HG03432 (cell line): ENCODE measurements around the gene CCDC169.

Experiments used
- ATAC-seq: cut with Tn5 transposase; IDR thresholded peaks from one replicate; pipeline ENCODE4 v1.9.1; 2021; ENCODE audit warnings: mild to moderate bottlenecking, moderate library complexity; ENCODE audit not compliant: unreplicated experiment

CCDC169 gene

GRCh38 chr13:36244990-36245389 lies 52.6 kb downstream of the CCDC169 start:
- ATAC-seq, result no peak

GRCh38 chr13:36244073-36244472 lies 53.5 kb downstream of the CCDC169 start:
- no peak for ATAC-seq

DNA sequence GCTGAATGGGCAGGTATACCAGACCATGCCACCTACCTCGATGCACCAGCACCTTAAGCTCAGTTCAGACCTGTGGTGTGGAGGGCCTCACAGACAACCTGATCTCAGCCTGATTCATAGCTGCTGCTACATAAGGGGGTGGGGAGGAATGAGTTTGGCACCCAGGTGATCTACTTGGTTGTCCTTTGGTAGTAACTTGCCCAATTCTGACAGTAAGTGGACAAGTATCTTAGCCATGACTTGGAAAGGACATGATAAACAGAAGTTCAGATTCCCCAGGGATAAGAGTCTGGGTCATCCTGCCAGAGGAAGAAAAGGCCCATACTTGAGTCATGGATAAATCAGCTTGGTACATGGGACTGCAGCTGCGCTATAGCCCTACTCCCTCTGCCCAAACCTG lies 54.9 kb downstream of the CCDC169 start:
- no peak for ATAC-seq

DNA sequence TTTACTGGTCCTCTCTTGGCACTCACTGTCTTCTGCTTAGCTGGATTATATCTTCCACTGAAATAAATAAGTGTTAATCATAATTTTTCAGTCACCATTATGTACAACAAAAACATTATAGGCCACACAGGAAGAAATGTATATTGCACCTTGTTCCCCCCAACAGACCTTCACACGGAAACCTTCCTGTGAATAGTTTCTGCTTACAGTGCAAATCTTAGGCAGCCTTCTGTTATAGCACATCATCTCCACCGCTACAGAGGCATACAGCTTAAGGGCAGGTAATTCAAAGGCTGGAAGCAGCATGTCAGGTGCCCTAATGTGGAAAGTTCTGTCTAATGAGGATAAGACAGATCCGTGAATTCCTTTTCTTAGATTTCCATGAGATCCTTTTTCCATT lies 66.4 kb downstream of the CCDC169 start:
- ATAC-seq, result no peak

GRCh38 chr13:36224730-36225129 lies 72.9 kb downstream of the CCDC169 start:
- no peak for ATAC-seq

DNA sequence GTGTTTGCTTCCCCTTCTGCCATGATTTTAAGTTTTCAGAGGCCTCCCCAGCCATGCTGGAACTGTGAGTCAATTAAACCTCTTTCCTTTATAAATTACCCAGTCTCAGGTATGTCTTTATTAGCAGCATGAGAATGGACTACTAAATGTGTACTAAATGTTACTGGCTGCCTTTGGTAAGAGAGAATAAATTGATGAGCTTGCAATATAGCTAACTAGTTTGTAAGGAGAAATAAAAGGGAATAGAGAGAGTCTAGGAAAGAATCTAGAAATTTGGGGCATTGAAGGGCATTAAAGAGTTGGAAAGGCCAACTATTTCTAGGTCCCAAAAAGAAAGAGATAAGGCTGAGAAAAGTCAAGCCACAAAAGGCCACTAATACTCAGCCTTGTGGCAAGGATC lies 77.7 kb downstream of the CCDC169 start:
- ATAC-seq, result no peak

DNA sequence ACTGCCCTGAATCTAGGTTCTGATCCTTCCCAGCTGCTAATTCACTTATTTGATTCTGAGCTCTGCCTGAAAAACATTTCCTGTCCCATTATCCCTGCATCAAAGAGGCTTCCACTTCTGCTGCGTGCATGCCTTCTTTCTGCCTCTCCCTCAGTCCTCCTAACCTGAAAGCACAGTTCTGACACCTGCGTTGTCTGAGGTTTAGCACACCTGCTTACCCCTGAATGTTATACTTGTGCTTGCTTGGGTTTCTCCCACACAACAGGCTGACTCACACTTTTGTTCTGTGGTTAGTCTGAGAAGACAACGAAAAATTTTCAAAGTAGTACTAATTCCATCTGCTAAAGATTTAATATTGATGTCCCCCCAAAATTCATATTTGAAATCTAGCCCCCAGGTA lies 80.2 kb downstream of the CCDC169 start:
- ATAC-seq, result no peak

DNA sequence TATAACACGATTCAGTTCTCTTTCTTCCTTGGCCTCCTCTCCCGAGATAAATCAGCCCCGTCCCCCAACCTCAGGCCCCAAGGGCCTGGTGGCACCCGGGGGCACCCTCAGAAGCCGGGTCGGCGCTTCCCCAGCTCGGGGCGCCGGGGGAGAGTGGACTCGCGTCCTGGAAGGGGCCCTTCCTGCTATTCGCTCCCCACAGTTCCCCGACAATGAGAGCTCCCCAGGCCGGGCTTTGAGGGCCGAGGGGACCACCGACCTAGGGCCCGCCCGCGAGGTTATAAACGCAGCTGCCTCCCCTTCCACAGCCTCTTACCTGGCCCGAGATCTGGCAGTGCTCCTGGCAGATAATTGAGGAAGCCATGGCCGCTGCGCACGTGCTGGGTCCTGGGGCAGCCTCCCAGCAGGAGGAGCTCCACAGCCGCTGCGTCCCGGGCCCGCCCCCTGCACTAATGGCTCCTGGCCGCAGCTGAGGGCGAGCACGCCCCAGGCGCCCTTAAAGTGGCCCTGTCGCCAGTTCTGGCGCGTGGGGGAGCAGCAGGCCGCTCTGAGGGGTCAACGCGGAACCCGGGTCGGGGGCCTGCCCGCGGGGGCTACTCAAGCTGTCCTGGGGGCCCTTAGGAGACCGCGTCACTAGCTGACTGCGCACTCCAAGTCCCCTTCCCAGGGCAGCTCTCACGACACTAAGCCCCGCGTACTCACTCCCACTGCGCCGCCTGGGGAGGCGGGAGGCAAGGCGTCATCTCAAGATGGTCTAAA lies 83.3 kb downstream of the CCDC169 start, which contains the start of gene SOHLH2:
SOHLH2 (minus strand) TSS at position 394 of the 759 bp plus-strand sequence; CDS start at position 364, 30 bp downstream.
- no peak for ATAC-seq

GRCh38 chr13:36212789-36213188 lies 84.8 kb downstream of the CCDC169 start:
- no peak for ATAC-seq

- ATAC-seq, result no peak
Observed at GRCh38 chr13:36211567-36211966, 86.0 kb downstream of the CCDC169 start.

DNA sequence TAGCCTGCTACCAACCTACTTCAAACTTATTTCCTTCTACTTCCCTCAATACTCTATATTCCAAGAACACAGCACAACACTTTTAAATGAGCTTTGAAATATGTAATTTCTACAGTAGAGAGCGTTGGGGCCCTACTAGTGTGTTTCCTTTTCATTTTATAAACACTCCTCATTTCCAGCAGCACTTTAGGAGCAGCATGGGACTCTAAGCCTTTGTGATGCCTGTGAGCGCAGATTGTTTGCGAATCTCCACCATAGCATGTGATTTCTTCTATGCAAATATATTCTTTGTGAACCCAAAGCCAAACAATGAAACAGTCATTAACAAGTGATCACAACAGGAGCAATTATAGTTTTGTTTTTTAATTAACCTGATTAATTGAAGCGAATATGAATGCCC lies 86.9 kb downstream of the CCDC169 start:
- ATAC-seq, result no peak

DNA sequence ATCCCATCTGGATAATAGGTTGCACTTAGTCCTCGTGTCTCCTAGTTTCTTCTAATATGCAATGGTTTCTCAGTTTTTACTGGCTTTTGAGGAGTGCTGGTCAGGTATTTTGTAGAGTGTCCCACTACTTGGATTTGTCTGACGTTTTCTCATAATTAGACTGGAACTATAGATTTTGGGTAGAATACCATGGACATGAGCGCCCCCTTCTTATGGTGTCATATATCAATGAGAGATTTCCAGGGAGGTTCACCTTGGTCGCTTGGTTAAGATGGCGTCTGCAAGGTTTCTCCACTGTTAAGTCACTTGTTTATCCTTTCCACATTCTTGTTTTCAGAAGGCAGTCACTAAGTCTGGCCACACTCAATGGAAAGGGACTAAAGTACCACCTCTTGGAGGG lies 89.9 kb downstream of the CCDC169 start:
- no peak for ATAC-seq

- no peak for ATAC-seq
Observed at GRCh38 chr13:36193151-36193855, 104.3 kb downstream of the CCDC169 start.

DNA sequence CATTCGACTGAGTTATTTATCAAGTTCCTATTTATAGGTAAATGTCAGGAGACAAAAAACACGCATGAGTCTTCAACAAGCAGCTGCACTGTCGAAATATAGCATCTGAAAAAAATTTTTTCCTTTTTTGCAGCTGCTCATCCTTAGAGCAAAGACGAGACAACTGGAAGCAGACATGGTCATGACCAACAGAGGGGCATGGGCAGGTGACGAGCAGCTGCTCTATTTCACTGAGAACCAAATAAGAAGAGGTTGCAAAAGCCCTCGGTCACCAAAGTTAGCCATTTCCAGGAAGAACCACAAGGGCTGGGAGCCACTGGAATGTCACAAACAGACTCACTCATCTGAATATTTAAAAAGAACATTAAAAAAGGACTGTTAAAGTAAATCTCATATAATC lies 105.4 kb downstream of the CCDC169 start:
- no peak for ATAC-seq

- no peak for ATAC-seq
Observed at GRCh38 chr13:36190771-36191170, 106.8 kb downstream of the CCDC169 start.

- no peak for ATAC-seq
Observed at GRCh38 chr13:36188441-36188840, 109.2 kb downstream of the CCDC169 start.

- ATAC-seq, result no peak
Observed at GRCh38 chr13:36183901-36184300, 113.7 kb downstream of the CCDC169 start.
